ENCODE measurements around the gene HOXD8.

HOXD8 gene

DNA sequence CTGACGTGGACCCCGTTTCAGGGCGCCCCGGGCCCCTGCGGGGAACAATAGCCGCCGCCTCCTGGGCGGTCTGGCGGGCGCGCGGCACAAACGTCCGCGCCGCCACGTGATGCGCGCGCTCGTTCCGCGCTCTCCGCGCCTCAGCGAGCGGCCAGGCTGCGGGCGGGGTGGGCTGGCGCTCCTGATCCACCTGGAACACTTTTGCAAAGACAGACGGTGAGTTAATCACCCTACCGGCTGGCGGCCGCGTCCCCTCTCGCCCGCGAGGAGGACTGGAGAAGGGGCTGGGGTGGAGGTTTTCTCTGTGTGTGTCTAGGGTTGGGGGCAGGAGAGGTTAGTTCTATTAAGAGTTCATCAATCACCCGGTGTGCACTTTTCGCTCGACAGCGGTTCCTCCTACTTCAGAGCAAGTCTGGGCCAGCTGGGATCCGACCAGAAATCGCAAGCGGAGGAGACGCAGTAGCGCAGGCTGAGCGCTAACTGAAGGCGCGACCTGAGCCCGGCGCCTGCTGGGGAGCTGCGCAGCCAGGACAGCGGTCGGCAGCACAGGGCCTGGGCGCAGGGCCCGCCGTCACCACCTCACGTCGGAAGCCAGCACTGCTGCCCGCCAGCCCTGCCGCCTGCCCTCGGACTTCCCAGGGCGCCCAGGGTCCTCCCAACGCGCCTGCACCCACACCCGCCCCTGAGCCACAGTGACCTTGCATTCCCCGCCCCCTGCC, 48.7 kb downstream of the HOXD8 start:
- Histone ChIP-seq H3K27ac (replicated peaks; ENCODE audit: low read length) (no peak overlapping the region), H4K8ac (ENCODE audit: low read depth, low read length) (no peak overlapping the region), H2BK5ac (ENCODE audit: low read length) (no peak overlapping the region), H3K4me2 (ENCODE audit: insufficient read depth, low read length, poor library complexity, severe bottlenecking) (peak overlapping the region; percentile 59), H3K14ac (ENCODE audit: low read length) (no peak overlapping the region), H3K18ac (ENCODE audit: low read length) (peak overlapping the region; percentile 52), H3K4ac (ENCODE audit: low read length) (no peak overlapping the region), H3K36me3 (replicated peaks in 1 of 2; ENCODE audit: control insufficient read depth in 2 of 2, insufficient read depth in 2 of 2, low read length in 2 of 2) (no peaks in the 10 kb centered on the region), H2AK5ac (ENCODE audit: low read depth, low read length) (peak overlapping the region; percentile 88), H3K27me3 (ENCODE audit: control insufficient read depth in 3 of 3, insufficient read depth in 3 of 3, low read depth in 1 of 3, low read length in 3 of 3) (peaks cover 22 to 96% (median 87%) of the 10 kb centered on the region in 3 experiments), H2AFZ (ENCODE audit: low read length) (peak overlapping the region; percentile 80), H3K23ac (ENCODE audit: low read depth, low read length, poor library complexity) (peak overlapping the region; percentile 49), H2BK12ac (ENCODE audit: low read length) (no peak overlapping the region), H3K9ac (ENCODE audit: low read depth, low read length, poor library complexity) (no peak overlapping the region), H3K9me3 (replicated peaks in 1 of 2; ENCODE audit: control insufficient read depth in 2 of 2, insufficient read depth in 1 of 2, low read depth in 1 of 2, low read length in 2 of 2) (peaks cover 0 to 3% of the 10 kb centered on the region in 2 donors), H2BK120ac (ENCODE audit: low read depth, low read length) (no peak overlapping the region), H4K91ac (ENCODE audit: low read depth, low read length, poor library complexity) (no peak overlapping the region), H3K4me1 (ENCODE audit: control insufficient read depth in 2 of 2, insufficient read depth in 1 of 2, low read depth in 1 of 2, low read length in 2 of 2) (peaks cover 5 to 13% of the 10 kb centered on the region in 2 donors), H3K4me3 (ENCODE audit: low read length in 2 of 2) (peak overlapping the region in 1 of 2 donors; percentile 63), H2BK15ac (ENCODE audit: low read length) (no peak overlapping the region), H3K79me1 (ENCODE audit: low read depth, low read length) (no peaks in the 10 kb centered on the region)
- no CpG with 5 or more reads among the region's 68 CpGs for WGBS, 2 donors (ENCODE audit: extremely low coverage in 2 of 2, insufficient read length in 2 of 2, insufficient replicate concordance in 1 of 2)
- no peak for DNase-seq (ENCODE audit: low spot score)

GRCh38 chr2:176178757-176179295, 49.3 kb downstream of the HOXD8 start:
- no peak overlapping the region for H2BK5ac ChIP-seq (ENCODE audit: low read length)
- peak overlapping the region; percentile 80 for H2AFZ ChIP-seq (ENCODE audit: low read length)
- no peak overlapping the region for H3K27ac ChIP-seq (replicated peaks; ENCODE audit: low read length)
- peaks cover 0 to 3% of the 10 kb centered on the region in 2 donors for H3K9me3 ChIP-seq (replicated peaks in 1 of 2; ENCODE audit: control insufficient read depth in 2 of 2, insufficient read depth in 1 of 2, low read depth in 1 of 2, low read length in 2 of 2)
- no peak overlapping the region for H3K4me2 ChIP-seq (ENCODE audit: insufficient read depth, low read length, poor library complexity, severe bottlenecking)
- H2BK120ac ChIP-seq (ENCODE audit: low read depth, low read length) = no peak overlapping the region
- H4K91ac ChIP-seq (ENCODE audit: low read depth, low read length, poor library complexity) = no peak overlapping the region
- DNase-seq (ENCODE audit: low spot score) = no peak
- H3K14ac ChIP-seq (ENCODE audit: low read length) = no peak overlapping the region
- H3K23ac ChIP-seq (ENCODE audit: low read depth, low read length, poor library complexity) = no peak overlapping the region
- no peak overlapping the region for H2BK12ac ChIP-seq (ENCODE audit: low read length)
- H2BK15ac ChIP-seq (ENCODE audit: low read length) = no peak overlapping the region
- no CpG with 5 or more reads among the region's 7 CpGs for WGBS, 2 donors (ENCODE audit: extremely low coverage in 2 of 2, insufficient read length in 2 of 2, insufficient replicate concordance in 1 of 2)
- H3K4me3 ChIP-seq (ENCODE audit: low read length in 2 of 2) = no peak overlapping the region
- H3K4me1 ChIP-seq (ENCODE audit: control insufficient read depth in 2 of 2, insufficient read depth in 1 of 2, low read depth in 1 of 2, low read length in 2 of 2) = peaks cover 5 to 13% of the 10 kb centered on the region in 2 donors
- no peak overlapping the region for H4K8ac ChIP-seq (ENCODE audit: low read depth, low read length)
- H3K9ac ChIP-seq (ENCODE audit: low read depth, low read length, poor library complexity) = no peak overlapping the region
- no peak overlapping the region for H2AK5ac ChIP-seq (ENCODE audit: low read depth, low read length)
- no peak overlapping the region for H3K18ac ChIP-seq (ENCODE audit: low read length)
- H3K4ac ChIP-seq (ENCODE audit: low read length) = no peak overlapping the region
- H3K79me1 ChIP-seq (ENCODE audit: low read depth, low read length) = no peaks in the 10 kb centered on the region
- peaks cover 22 to 96% (median 90%) of the 10 kb centered on the region in 3 experiments for H3K27me3 ChIP-seq (ENCODE audit: control insufficient read depth in 3 of 3, insufficient read depth in 3 of 3, low read depth in 1 of 3, low read length in 3 of 3)
- no peaks in the 10 kb centered on the region for H3K36me3 ChIP-seq (replicated peaks in 1 of 2; ENCODE audit: control insufficient read depth in 2 of 2, insufficient read depth in 2 of 2, low read length in 2 of 2)

DNA sequence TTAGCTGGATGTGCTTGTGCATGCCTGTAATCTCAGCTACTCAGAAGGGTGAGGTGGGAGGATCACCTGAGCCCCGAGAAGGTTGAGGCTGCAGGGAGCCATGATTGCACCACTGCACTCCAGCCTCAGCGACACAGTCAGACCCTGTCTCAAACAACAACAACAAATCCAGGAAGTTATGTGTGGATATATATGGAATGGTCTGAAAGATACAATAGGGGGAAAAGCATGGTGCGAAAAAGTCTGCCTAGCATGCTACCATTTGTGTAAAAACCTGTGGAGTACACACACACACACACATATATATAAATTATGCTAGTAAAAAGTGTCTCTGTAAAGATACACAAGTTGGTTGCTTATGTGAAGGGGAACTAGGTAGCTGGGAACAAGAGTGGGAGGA, 52.0 kb downstream of the HOXD8 start:
- Histone ChIP-seq H4K8ac (ENCODE audit: low read depth, low read length) (no peak overlapping the region), H3K4ac (ENCODE audit: low read length) (no peak overlapping the region), H2AK5ac (ENCODE audit: low read depth, low read length) (no peak overlapping the region), H3K4me3 (ENCODE audit: low read length in 2 of 2) (no peak overlapping the region), H3K4me1 (ENCODE audit: control insufficient read depth in 2 of 2, insufficient read depth in 1 of 2, low read depth in 1 of 2, low read length in 2 of 2) (peaks cover 0 to 4% of the 10 kb centered on the region in 2 donors), H3K18ac (ENCODE audit: low read length) (no peak overlapping the region), H3K14ac (ENCODE audit: low read length) (no peak overlapping the region), H2BK15ac (ENCODE audit: low read length) (no peak overlapping the region), H3K79me1 (ENCODE audit: low read depth, low read length) (no peaks in the 10 kb centered on the region), H3K27me3 (ENCODE audit: control insufficient read depth in 3 of 3, insufficient read depth in 3 of 3, low read depth in 1 of 3, low read length in 3 of 3) (peaks cover 20 to 95% (median 86%) of the 10 kb centered on the region in 3 experiments), H3K9ac (ENCODE audit: low read depth, low read length, poor library complexity) (no peak overlapping the region), H3K23ac (ENCODE audit: low read depth, low read length, poor library complexity) (no peak overlapping the region), H3K4me2 (ENCODE audit: insufficient read depth, low read length, poor library complexity, severe bottlenecking) (no peak overlapping the region), H2BK120ac (ENCODE audit: low read depth, low read length) (no peak overlapping the region), H2AFZ (ENCODE audit: low read length) (no peak overlapping the region), H2BK5ac (ENCODE audit: low read length) (no peak overlapping the region), H3K27ac (replicated peaks; ENCODE audit: low read length) (no peak overlapping the region), H3K9me3 (replicated peaks in 1 of 2; ENCODE audit: control insufficient read depth in 2 of 2, insufficient read depth in 1 of 2, low read depth in 1 of 2, low read length in 2 of 2) (no peaks in the 10 kb centered on the region), H3K36me3 (replicated peaks in 1 of 2; ENCODE audit: control insufficient read depth in 2 of 2, insufficient read depth in 2 of 2, low read length in 2 of 2) (no peaks in the 10 kb centered on the region), H2BK12ac (ENCODE audit: low read length) (no peak overlapping the region), H4K91ac (ENCODE audit: low read depth, low read length, poor library complexity) (no peak overlapping the region)
- no CpG with 5 or more reads among the region's 3 CpGs for WGBS, 2 donors (ENCODE audit: extremely low coverage in 2 of 2, insufficient read length in 2 of 2, insufficient replicate concordance in 1 of 2)
- DNase-seq (ENCODE audit: low spot score) = no peak

Small RNA genes lying within 50 kb of the gene (small RNA-seq; reads per million reads assigned to genes)
- gene MIR10B (ENCODE audit: insufficient read depth) = 44.9 reads per million, percentile 92 among the genes with 10 or more reads in this experiment

All from neuronal stem cell (in vitro differentiated cells).